SK-N-SH (cell line): Measurements from ENCODE around the gene FAF2. TPM values are rescaled to one million over a fixed set of nuclear protein-coding genes. Genes with fewer than 3 reads are reported as not detected.

Experiments
- CTCF ChIA-PET: fragments of 300-600, 350-600 bp; formaldehyde crosslinking; extraction: SDS; loops from one replicate; lab custom pipeline; 2021; lab: Yijun Ruan, JAX
- POLR2A ChIA-PET: fragments of 350-600 bp; sonication (Branson Sonifier 250); formaldehyde crosslinking; extraction: SDS; loops from one replicate; lab custom pipeline; 2020; ENCODE audit warnings: antibody characterized with exemption, inconsistent platforms; lab: Yijun Ruan, JAX
- DNase-seq: peaks from one replicate; pipeline ENCODE4 v3.0.0; 2012
- H2AFZ ChIP-seq: fragments of 200-600 bp; sonication (generic); 2 replicates; pipeline ENCODE4 v1.8.1; 2016; ENCODE audit warnings: antibody characterized with exemption, mild to moderate bottlenecking, low read depth
- H3F3A ChIP-seq: fragments of 200-600 bp; sonication (generic); replicated peaks from 2 replicates; pipeline ENCODE3; 2016; ENCODE audit warnings: antibody characterized with exemption, mild to moderate bottlenecking; ENCODE audit not compliant: insufficient read depth
- H3K27ac ChIP-seq, 2 experiments: fragments of 200-500 bp in 1 of 2; fragments of 200-600 bp in 1 of 2; sonication (Bioruptor generic) in 1 of 2; sonication (generic), shearing (Covaris generic) in 1 of 2; 2 replicates each; pipeline versions ENCODE4 v1.5.1 to v1.6.1; 2014 to 2016; ENCODE audit warnings: low read depth in 2 of 2, inconsistent platforms in 1 of 2, low read length in 1 of 2, mild to moderate bottlenecking in 1 of 2, mixed read lengths in 1 of 2
- H3K27me3 ChIP-seq: fragments of 200-600 bp; sonication (generic), shearing (Covaris generic); 2 replicates; pipeline ENCODE4 v1.6.1; 2016; ENCODE audit warnings: mixed run types; ENCODE audit not compliant: insufficient read depth
- H3K36me3 ChIP-seq, 2 experiments: fragments of 200-500 bp in 1 of 2; fragments of 200-600 bp in 1 of 2; sonication (Bioruptor generic) in 1 of 2; sonication (generic) in 1 of 2; replicated peaks in 1 of 2; 2 replicates each; pipeline versions ENCODE3 to v1.5.1; 2014 to 2016; ENCODE audit warnings: low read length in 1 of 2, mild to moderate bottlenecking in 1 of 2; ENCODE audit not compliant: insufficient read depth in 2 of 2, control insufficient read depth in 1 of 2
- H3K4me1 ChIP-seq, 2 experiments: fragments of 200-500 bp in 1 of 2; fragments of 200-600 bp in 1 of 2; sonication (Bioruptor generic) in 1 of 2; sonication (generic), shearing (Covaris generic) in 1 of 2; 2 replicates each; pipeline versions ENCODE4 v1.5.1 to v1.6.1; 2014 to 2016; ENCODE audit warnings: low read depth in 1 of 2, low read length in 1 of 2, mixed run types in 1 of 2; ENCODE audit not compliant: insufficient read depth in 2 of 2, control insufficient read depth in 1 of 2
- H3K4me2 ChIP-seq: fragments of 200-600 bp; sonication (generic), shearing (Covaris generic); 2 replicates; pipeline ENCODE4 v1.6.1; 2017; ENCODE audit warnings: mixed run types
- H3K4me3 ChIP-seq, 2 experiments: fragments of 200-500 bp in 1 of 2; fragments of 200-600 bp in 1 of 2; sonication (Bioruptor generic) in 1 of 2; sonication (generic), shearing (Covaris generic) in 1 of 2; 2 replicates each; pipeline versions ENCODE4 v1.5.1 to v1.8.1; 2014 to 2016; ENCODE audit warnings: low read depth in 2 of 2, inconsistent platforms in 1 of 2, low read length in 1 of 2, mild to moderate bottlenecking in 1 of 2, mixed read lengths in 1 of 2, moderate library complexity in 1 of 2
- H3K79me2 ChIP-seq: fragments of 200-600 bp; sonication (generic); 2 replicates; pipeline ENCODE4 v1.8.1; 2017; ENCODE audit warnings: mild to moderate bottlenecking; ENCODE audit not compliant: insufficient read depth
- H3K9ac ChIP-seq: fragments of 200-600 bp; sonication (generic); 2 replicates; pipeline ENCODE4 v1.6.1; 2017; ENCODE audit warnings: mixed run types
- H3K9me2 ChIP-seq: fragments of 200-600 bp; sonication (generic); 2 replicates; pipeline ENCODE4 v1.6.1; 2017; ENCODE audit warnings: mixed run types
- H3K9me3 ChIP-seq: fragments of 200-600 bp; sonication (generic); 2 replicates; pipeline ENCODE4 v1.6.1; 2017; ENCODE audit warnings: mixed run types, mild to moderate bottlenecking, moderate library complexity
- H4K20me1 ChIP-seq: fragments of 200-600 bp; sonication (generic); 2 replicates; pipeline ENCODE4 v1.6.1; 2017; ENCODE audit warnings: mild to moderate bottlenecking, mixed run types; ENCODE audit not compliant: insufficient read depth
- CHD2 ChIP-seq: fragments of 150-350 bp; IDR thresholded peaks from 2 replicates; pipeline ENCODE4 v1.6.1; 2018; ENCODE audit warnings: low read length; ENCODE audit not compliant: partially characterized antibody
- FOSL2 ChIP-seq: IDR thresholded peaks from 2 replicates; pipeline ENCODE4 v1.4.0; 2012; ENCODE audit warnings: low read depth, mild to moderate bottlenecking, moderate library complexity, borderline replicate concordance
- IRF3 ChIP-seq: fragments of 150-350 bp; IDR thresholded peaks from 2 replicates; pipeline ENCODE4 v1.6.1; 2016; ENCODE audit warnings: mild to moderate bottlenecking, low read depth, low read length
- MEF2A ChIP-seq: IDR thresholded peaks from 2 replicates; pipeline ENCODE4 v1.4.0; 2012; ENCODE audit warnings: low read depth, borderline replicate concordance
- MXI1 ChIP-seq: IDR thresholded peaks from 2 replicates; pipeline ENCODE4 v1.6.1; 2012; ENCODE audit warnings: mild to moderate bottlenecking, low read depth, low read length, improper control_type of control experiment
- NFIC ChIP-seq: IDR thresholded peaks from 2 replicates; pipeline ENCODE4 v1.4.0; 2012; ENCODE audit warnings: borderline replicate concordance
- NRF1 ChIP-seq: IDR thresholded peaks from 2 replicates; pipeline ENCODE4 v1.6.1; 2012; ENCODE audit warnings: low read depth, mild to moderate bottlenecking, low read length
- PBX3 ChIP-seq: IDR thresholded peaks from 2 replicates; pipeline ENCODE4; 2012
- POLR2AphosphoS5 ChIP-seq: IDR thresholded peaks from 2 replicates; pipeline ENCODE4 v1.6.1; 2012; ENCODE audit warnings: low read depth, low read length
- RAD21 ChIP-seq: IDR thresholded peaks from 2 replicates; pipeline ENCODE4 v1.6.1; 2012; ENCODE audit warnings: mild to moderate bottlenecking, low read length
- RFX5 ChIP-seq: IDR thresholded peaks from 2 replicates; pipeline ENCODE4 v1.6.1; 2012; ENCODE audit warnings: mild to moderate bottlenecking, improper control_type of control experiment, low read length
- RXRA ChIP-seq: IDR thresholded peaks from 2 replicates; pipeline ENCODE4 v1.4.0; 2012; ENCODE audit warnings: low read depth, mild to moderate bottlenecking, borderline replicate concordance
- SMC3 ChIP-seq: IDR thresholded peaks from 2 replicates; pipeline ENCODE4 v1.6.1; 2012; ENCODE audit warnings: low read depth, low read length, improper control_type of control experiment
- TCF12 ChIP-seq: IDR thresholded peaks from 2 replicates; pipeline ENCODE4 v1.4.0; 2012
- TEAD4 ChIP-seq: IDR thresholded peaks from 2 replicates; pipeline ENCODE4 v1.4.0; 2012; ENCODE audit warnings: mild to moderate bottlenecking, borderline replicate concordance; ENCODE audit not compliant: insufficient read depth
- WGBS: methylation state at CpG from one replicate; pipeline ENCODE4 v1.1.6; 2017; ENCODE audit warnings: low lambda C conversion rate; 5-methylcytosine and 5-hydroxymethylcytosine counted together
- polyA plus RNA-seq, 3 experiments: library from polyadenylated mRNA; depleted of rRNA; stranded (reverse); fragments of >200 nt; gene quantifications; 2 replicates each; pipeline ENCODE4 v1.2.3, GENCODE V29; 2012
- TF ChIP-seq, protein P1 (sequence below): IDR thresholded peaks from 2 replicates; pipeline ENCODE4 v1.4.0; 2012; ENCODE audit warnings: low read depth, borderline replicate concordance
- TF ChIP-seq, protein P2 (sequence below): IDR thresholded peaks from 2 replicates; pipeline ENCODE4 v1.6.1; 2012; ENCODE audit warnings: mild to moderate bottlenecking, low read depth, low read length, moderate library complexity
- TF ChIP-seq, protein P3 (sequence below): fragments of 150-350 bp; IDR thresholded peaks from 2 replicates; pipeline ENCODE4 v1.6.1; 2017; ENCODE audit warnings: antibody characterized with exemption, low read length, low read depth, borderline replicate concordance

Gene FAF2
- polyA plus RNA-seq, 1 of the 3 experiments (the other 2 are of a cell fraction), result 25.5 TPM

DNA sequence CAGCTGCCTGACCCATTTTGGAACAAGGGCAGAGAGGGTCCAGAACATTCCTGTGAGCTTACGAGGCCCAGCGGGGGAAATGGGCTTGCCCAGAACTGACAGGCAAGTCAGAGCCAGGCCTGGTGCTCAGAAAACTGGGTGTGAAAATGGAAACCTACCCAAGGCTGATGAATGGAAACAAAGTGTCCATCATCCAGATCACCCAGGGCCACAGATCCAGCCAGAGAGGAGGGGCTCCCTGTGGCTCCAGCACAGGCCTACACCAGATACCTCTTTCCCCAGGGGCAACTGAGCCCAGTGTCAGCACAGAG lies 35.0 kb upstream of the FAF2 start:
- TF ChIP-seq RAD21 (no peak), TEAD4 (no peak), NRF1 (no peak), MEF2A (no peak)
- ChIA-PET POLR2A (no interaction called here), CTCF (interaction anchor here (1.8 kb wide), 1 partner anchor 34 kb away, joined by 6 read pairs; the partner anchor contains the start of gene FAF2)
- no peaks in the 10 kb centered on the region for H3F3A ChIP-seq
- no peak overlapping the region for H2AFZ ChIP-seq
- no peak overlapping the region for H3K4me2 ChIP-seq
- no peak overlapping the region for H3K4me3 ChIP-seq
- no peaks in the 10 kb centered on the region for H3K9me3 ChIP-seq
- peaks cover 0 to 12% of the 10 kb centered on the region in 2 experiments; a peak in 2 of 4 replicates for H3K4me1 ChIP-seq
- H3K27me3 ChIP-seq, result no peaks in the 10 kb centered on the region
- no peak overlapping the region for H3K9ac ChIP-seq
- H3K27ac ChIP-seq, result no peak overlapping the region
- peaks cover 21% of the 10 kb centered on the region; the same call in 1 of the 2 replicates for H3K79me2 ChIP-seq
- WGBS, result 96% methylated on average over 2 of the region's 2 CpGs
- peak; percentile 9 for DNase-seq
- no peaks in the 10 kb centered on the region for H4K20me1 ChIP-seq
- no peaks in the 10 kb centered on the region for H3K9me2 ChIP-seq
- peaks cover 0 to 5% of the 10 kb centered on the region in 2 experiments for H3K36me3 ChIP-seq

GRCh38 chr5:176413709-176414191 lies 34.4 kb upstream of the FAF2 start:
- peak; percentile 6 for DNase-seq
- Histone ChIP-seq H2AFZ (no peak overlapping the region), H3K9me3 (no peaks in the 10 kb centered on the region), H4K20me1 (no peaks in the 10 kb centered on the region), H3F3A (no peaks in the 10 kb centered on the region), H3K79me2 (peaks cover 21% of the 10 kb centered on the region; the same call in 1 of the 2 replicates), H3K9ac (no peak overlapping the region), H3K27ac (no peak overlapping the region), H3K4me2 (no peak overlapping the region), H3K27me3 (no peaks in the 10 kb centered on the region), H3K36me3 (peaks cover 0 to 5% of the 10 kb centered on the region in 2 experiments), H3K9me2 (no peaks in the 10 kb centered on the region), H3K4me1 (peaks cover 0 to 12% of the 10 kb centered on the region in 2 experiments; a peak in 2 of 4 replicates), H3K4me3 (no peak overlapping the region)
- POLR2A ChIA-PET, result no interaction called here
- CTCF ChIA-PET, result interaction anchor here (1.8 kb wide), 1 partner anchor 34 kb away, joined by 6 read pairs; the partner anchor contains the start of gene FAF2
- 92% methylated on average over 7 of the region's 7 CpGs for WGBS
- TF ChIP-seq, protein P1, sequence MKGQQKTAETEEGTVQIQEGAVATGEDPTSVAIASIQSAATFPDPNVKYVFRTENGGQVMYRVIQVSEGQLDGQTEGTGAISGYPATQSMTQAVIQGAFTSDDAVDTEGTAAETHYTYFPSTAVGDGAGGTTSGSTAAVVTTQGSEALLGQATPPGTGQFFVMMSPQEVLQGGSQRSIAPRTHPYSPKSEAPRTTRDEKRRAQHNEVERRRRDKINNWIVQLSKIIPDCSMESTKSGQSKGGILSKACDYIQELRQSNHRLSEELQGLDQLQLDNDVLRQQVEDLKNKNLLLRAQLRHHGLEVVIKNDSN, result no peak
- no peak for TF ChIP-seq SMC3
- no peak for TF ChIP-seq IRF3
- TF ChIP-seq, protein P2, sequence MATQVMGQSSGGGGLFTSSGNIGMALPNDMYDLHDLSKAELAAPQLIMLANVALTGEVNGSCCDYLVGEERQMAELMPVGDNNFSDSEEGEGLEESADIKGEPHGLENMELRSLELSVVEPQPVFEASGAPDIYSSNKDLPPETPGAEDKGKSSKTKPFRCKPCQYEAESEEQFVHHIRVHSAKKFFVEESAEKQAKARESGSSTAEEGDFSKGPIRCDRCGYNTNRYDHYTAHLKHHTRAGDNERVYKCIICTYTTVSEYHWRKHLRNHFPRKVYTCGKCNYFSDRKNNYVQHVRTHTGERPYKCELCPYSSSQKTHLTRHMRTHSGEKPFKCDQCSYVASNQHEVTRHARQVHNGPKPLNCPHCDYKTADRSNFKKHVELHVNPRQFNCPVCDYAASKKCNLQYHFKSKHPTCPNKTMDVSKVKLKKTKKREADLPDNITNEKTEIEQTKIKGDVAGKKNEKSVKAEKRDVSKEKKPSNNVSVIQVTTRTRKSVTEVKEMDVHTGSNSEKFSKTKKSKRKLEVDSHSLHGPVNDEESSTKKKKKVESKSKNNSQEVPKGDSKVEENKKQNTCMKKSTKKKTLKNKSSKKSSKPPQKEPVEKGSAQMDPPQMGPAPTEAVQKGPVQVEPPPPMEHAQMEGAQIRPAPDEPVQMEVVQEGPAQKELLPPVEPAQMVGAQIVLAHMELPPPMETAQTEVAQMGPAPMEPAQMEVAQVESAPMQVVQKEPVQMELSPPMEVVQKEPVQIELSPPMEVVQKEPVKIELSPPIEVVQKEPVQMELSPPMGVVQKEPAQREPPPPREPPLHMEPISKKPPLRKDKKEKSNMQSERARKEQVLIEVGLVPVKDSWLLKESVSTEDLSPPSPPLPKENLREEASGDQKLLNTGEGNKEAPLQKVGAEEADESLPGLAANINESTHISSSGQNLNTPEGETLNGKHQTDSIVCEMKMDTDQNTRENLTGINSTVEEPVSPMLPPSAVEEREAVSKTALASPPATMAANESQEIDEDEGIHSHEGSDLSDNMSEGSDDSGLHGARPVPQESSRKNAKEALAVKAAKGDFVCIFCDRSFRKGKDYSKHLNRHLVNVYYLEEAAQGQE, result no peak
- TF ChIP-seq TCF12, result no peak
- TF ChIP-seq, protein P3, sequence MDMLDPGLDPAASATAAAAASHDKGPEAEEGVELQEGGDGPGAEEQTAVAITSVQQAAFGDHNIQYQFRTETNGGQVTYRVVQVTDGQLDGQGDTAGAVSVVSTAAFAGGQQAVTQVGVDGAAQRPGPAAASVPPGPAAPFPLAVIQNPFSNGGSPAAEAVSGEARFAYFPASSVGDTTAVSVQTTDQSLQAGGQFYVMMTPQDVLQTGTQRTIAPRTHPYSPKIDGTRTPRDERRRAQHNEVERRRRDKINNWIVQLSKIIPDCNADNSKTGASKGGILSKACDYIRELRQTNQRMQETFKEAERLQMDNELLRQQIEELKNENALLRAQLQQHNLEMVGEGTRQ, result no peak
- TF ChIP-seq POLR2AphosphoS5, result no peak
- TF ChIP-seq RAD21, result no peak
- no peak for TF ChIP-seq NFIC
- no peak for TF ChIP-seq RFX5
- TF ChIP-seq MXI1, result no peak
- no peak for TF ChIP-seq CHD2
- TF ChIP-seq RXRA, result no peak
- no peak for TF ChIP-seq MEF2A
- TF ChIP-seq FOSL2, result no peak
- TF ChIP-seq PBX3, result no peak
